OCI-LY3 (cell line): Measurements from ENCODE around the gene PLEKHA6.

Source experiments
- H2AFZ ChIP-seq: fragments of 200-600, 300-600 bp; shearing (Covaris generic); 2 replicates; pipeline ENCODE4 v1.6.0; 2014; ENCODE audit warnings: antibody characterized with exemption, low read depth, low read length
- H3K27ac ChIP-seq: fragments of 200-600, 300-600 bp; sonication (generic); 2 replicates; pipeline ENCODE4 v1.5.1; 2014; ENCODE audit warnings: mild to moderate bottlenecking, low read length, moderate library complexity, mixed read lengths
- H3K27me3 ChIP-seq: fragments of 200-600, 300-600 bp; sonication (generic); 2 replicates; pipeline ENCODE4 v1.6.1; 2014; ENCODE audit warnings: low read depth, low read length, mixed read lengths
- H3K36me3 ChIP-seq: fragments of 200-600, 300-600 bp; sonication (generic); replicated peaks from 2 replicates; pipeline ENCODE3; 2014; ENCODE audit warnings: low read depth, low read length, mixed read lengths
- H3K4me1 ChIP-seq: fragments of 300-600, 200-600 bp; sonication (generic); 2 replicates; pipeline ENCODE4 v1.6.1; 2014; ENCODE audit warnings: low read length, mixed read lengths
- H3K4me2 ChIP-seq: fragments of 200-600, 300-600 bp; sonication (generic); 2 replicates; pipeline ENCODE4 v1.6.1; 2014; ENCODE audit warnings: low read length, mixed read lengths
- H3K4me3 ChIP-seq: fragments of 300-600, 200-600 bp; sonication (generic); 2 replicates; pipeline ENCODE4 v1.5.1; 2014; ENCODE audit warnings: antibody characterized with exemption, mild to moderate bottlenecking, low read length, moderate library complexity
- H3K79me2 ChIP-seq: fragments of 300-600, 200-600 bp; shearing (Covaris generic); 2 replicates; pipeline ENCODE4 v1.6.1; 2014; ENCODE audit warnings: mild to moderate bottlenecking, low read length, mixed read lengths
- H3K9ac ChIP-seq: fragments of 300-600, 200-600 bp; shearing (Covaris generic); 2 replicates; pipeline ENCODE4 v1.6.0; 2014; ENCODE audit warnings: mild to moderate bottlenecking, low read length, moderate library complexity
- H3K9me3 ChIP-seq: fragments of 200-600, 300-600 bp; shearing (Covaris generic); 2 replicates; pipeline ENCODE4 v1.6.1; 2014; ENCODE audit warnings: low read length, mixed read lengths; ENCODE audit not compliant: insufficient read depth
- H4K20me1 ChIP-seq: fragments of 200-600, 300-600 bp; sonication (generic); 2 replicates; pipeline ENCODE4 v1.6.1; 2016; ENCODE audit warnings: low read length, mixed read lengths; ENCODE audit not compliant: insufficient read depth
- EZH2phosphoT487 ChIP-seq: fragments of 200-600 bp; shearing (Covaris generic); IDR thresholded peaks from 2 replicates; pipeline ENCODE4 v1.6.1; 2018; ENCODE audit warnings: antibody characterized with exemption, mixed run types, low read depth
- TF ChIP-seq, protein P1 (sequence below): fragments of 200-600, 300-600 bp; sonication (generic); IDR thresholded peaks from 2 replicates; pipeline ENCODE4 v1.5.1; 2014; ENCODE audit warnings: antibody characterized with exemption, low read length, low read depth

Gene PLEKHA6

DNA sequence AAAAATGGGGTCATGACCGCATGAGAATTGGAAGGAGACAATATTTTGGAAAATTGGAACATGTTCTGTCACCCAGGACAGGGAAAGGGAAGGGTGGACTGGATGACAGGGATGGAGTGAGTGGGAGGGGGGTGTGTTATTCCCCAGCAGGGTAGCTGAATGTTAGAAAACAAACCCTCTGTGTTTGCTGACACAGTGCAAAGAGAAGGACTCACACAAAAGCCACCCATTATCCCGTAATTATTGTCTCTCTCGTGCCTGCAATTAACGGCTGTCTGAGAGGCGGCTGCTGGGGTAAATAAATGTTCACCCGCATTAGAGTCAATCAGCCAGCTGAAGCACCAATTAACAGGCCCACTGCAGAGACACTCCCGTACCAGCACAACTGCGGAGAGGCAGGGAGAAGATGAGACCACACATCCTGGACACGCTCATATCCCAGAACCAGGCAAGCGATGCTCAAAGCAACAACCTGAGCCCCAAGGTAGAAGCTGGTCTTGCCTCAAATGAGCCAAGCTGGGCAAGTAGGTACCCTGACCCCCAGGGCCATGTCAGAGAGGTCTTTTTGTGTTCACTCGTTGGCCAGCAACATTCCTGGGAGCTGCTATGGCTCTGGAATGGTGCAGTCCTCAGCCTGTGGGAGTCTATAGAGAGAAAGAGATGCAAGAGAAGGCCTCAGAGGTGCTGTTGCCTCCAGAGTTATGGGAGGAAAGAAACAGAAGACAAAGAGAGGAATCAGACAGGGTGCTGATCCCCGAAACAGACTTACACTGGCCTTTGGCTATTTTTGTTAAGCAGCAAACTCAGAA is 19.4 kb downstream of the PLEKHA6 start:
- Histone ChIP-seq H3K79me2 (no peaks in the 10 kb centered on the region), H3K9ac (no peak overlapping the region), H4K20me1 (no peaks in the 10 kb centered on the region), H3K36me3 (no peaks in the 10 kb centered on the region), H2AFZ (no peak overlapping the region), H3K4me3 (no peak overlapping the region), H3K4me1 (no peaks in the 10 kb centered on the region), H3K9me3 (no peaks in the 10 kb centered on the region), H3K27me3 (peaks cover 71% of the 10 kb centered on the region), H3K27ac (no peak overlapping the region), H3K4me2 (no peak overlapping the region)
- TF ChIP-seq EZH2phosphoT487, result no peak
- TF ChIP-seq, protein P1, sequence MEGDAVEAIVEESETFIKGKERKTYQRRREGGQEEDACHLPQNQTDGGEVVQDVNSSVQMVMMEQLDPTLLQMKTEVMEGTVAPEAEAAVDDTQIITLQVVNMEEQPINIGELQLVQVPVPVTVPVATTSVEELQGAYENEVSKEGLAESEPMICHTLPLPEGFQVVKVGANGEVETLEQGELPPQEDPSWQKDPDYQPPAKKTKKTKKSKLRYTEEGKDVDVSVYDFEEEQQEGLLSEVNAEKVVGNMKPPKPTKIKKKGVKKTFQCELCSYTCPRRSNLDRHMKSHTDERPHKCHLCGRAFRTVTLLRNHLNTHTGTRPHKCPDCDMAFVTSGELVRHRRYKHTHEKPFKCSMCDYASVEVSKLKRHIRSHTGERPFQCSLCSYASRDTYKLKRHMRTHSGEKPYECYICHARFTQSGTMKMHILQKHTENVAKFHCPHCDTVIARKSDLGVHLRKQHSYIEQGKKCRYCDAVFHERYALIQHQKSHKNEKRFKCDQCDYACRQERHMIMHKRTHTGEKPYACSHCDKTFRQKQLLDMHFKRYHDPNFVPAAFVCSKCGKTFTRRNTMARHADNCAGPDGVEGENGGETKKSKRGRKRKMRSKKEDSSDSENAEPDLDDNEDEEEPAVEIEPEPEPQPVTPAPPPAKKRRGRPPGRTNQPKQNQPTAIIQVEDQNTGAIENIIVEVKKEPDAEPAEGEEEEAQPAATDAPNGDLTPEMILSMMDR, result no peak

DNA sequence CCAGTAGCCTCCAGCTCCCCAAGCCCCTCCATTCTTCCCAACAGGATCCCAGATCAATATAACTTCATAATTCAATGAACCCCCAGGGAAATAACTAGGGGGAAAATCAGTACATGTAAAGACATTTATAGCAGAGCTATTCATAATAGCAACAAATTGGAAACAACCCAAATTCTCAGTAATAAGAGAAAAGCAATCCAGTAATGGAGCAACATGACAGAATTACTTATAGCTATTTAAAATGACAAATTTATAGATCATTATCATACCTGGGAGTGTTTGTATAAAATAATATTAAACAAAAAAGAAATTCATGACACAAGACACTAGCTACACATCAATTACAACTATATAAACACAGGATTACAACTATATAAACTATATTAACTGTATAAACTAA is 20.2 kb downstream of the PLEKHA6 start:
- H3K36me3 ChIP-seq, result no peaks in the 10 kb centered on the region
- no peak overlapping the region for H3K27ac ChIP-seq
- no peak overlapping the region for H3K4me3 ChIP-seq
- no peaks in the 10 kb centered on the region for H4K20me1 ChIP-seq
- peaks cover 71% of the 10 kb centered on the region for H3K27me3 ChIP-seq
- no peaks in the 10 kb centered on the region for H3K79me2 ChIP-seq
- H3K4me1 ChIP-seq, result no peaks in the 10 kb centered on the region
- no peak overlapping the region for H3K9ac ChIP-seq
- no peak for TF ChIP-seq EZH2phosphoT487
- TF ChIP-seq, protein P1, result no peak
- H2AFZ ChIP-seq, result no peak overlapping the region
- H3K4me2 ChIP-seq, result no peak overlapping the region
- no peaks in the 10 kb centered on the region for H3K9me3 ChIP-seq

DNA sequence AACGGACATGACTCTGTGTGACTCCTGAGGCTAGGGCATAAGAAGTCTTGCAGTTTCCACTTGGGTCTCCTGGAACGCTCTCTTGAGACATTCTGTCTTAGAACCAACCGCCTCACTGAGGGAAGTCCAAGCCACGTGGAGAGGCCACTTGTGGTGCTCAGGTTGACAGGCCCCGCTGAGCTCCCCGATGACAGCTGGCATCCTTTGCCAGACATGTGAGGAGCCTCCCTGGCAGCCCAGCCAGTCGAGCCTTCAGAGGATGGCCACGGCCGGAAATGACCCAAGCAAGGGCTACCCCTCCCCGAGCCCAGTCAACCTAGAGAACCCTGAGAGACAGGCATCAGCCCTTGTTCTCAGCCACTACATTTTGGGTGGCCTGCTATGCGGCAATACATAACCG is 20.7 kb downstream of the PLEKHA6 start:
- TF ChIP-seq EZH2phosphoT487, result no peak
- TF ChIP-seq, protein P1, result no peak
- Histone ChIP-seq H3K27me3 (peaks cover 74% of the 10 kb centered on the region), H3K36me3 (no peaks in the 10 kb centered on the region), H2AFZ (no peak overlapping the region), H3K4me3 (no peak overlapping the region), H3K9me3 (no peaks in the 10 kb centered on the region), H3K27ac (no peak overlapping the region), H3K4me1 (no peaks in the 10 kb centered on the region), H4K20me1 (no peaks in the 10 kb centered on the region), H3K9ac (no peak overlapping the region), H3K4me2 (no peak overlapping the region), H3K79me2 (no peaks in the 10 kb centered on the region)

DNA sequence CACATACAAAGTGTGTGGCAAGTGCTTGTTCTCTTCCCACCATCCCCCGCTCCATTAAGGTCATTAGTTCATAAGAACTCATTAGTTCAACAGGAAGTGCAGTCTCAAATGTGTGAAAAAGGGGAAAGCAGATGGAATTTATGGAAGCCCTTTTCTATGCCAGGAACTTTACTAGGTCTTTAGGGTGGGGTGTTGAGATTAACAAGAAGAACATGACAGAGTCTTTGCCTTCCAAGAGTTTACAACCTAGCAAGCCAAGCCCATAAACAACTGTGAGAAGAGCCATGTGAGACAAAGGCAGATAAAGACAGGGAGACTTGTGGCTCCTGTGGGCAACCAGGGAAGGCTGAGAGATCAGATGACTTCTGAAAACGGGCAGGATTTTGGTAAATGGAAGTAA is 21.4 kb downstream of the PLEKHA6 start:
- Histone ChIP-seq H3K4me2 (no peak overlapping the region), H4K20me1 (no peaks in the 10 kb centered on the region), H3K9ac (no peak overlapping the region), H3K79me2 (no peaks in the 10 kb centered on the region), H3K4me3 (no peak overlapping the region), H2AFZ (no peak overlapping the region), H3K9me3 (no peaks in the 10 kb centered on the region), H3K4me1 (no peaks in the 10 kb centered on the region), H3K27me3 (peaks cover 73% of the 10 kb centered on the region), H3K27ac (no peak overlapping the region), H3K36me3 (no peaks in the 10 kb centered on the region)
- TF ChIP-seq, protein P1, result no peak
- TF ChIP-seq EZH2phosphoT487, result no peak
